Activated CD8-positive, alpha-beta T cell treated with anti-CD3 and anti-CD28 coated beads, Interleukin-2, amount 10 ng/mL, durations not matched to agents 7 days and 5 days (primary cell): ENCODE results near the gene GPSM1. TPM values are rescaled to one million over a fixed set of nuclear protein-coding genes. Genes with fewer than 3 reads are reported as not detected.

Source experiments
- ATAC-seq: fragments of 150-1000 bp; cut with Tn5 transposase; one replicate; pipeline ENCODE4 v1.10.0; 2021; ENCODE audit warnings: moderate library complexity
- CTCF ChIA-PET: fragments of 350-600 bp; sonication (Branson Sonifier 250); formaldehyde crosslinking; loops from one replicate; lab custom pipeline; 2021; ENCODE audit warnings: antibody characterized with exemption; lab: Charles Lee
- POLR2A ChIA-PET: fragments of 350-600 bp; sonication (Branson Sonifier 250); formaldehyde crosslinking; loops from one replicate; lab custom pipeline; 2021; ENCODE audit warnings: antibody characterized with exemption; lab: Charles Lee
- DNase-seq: peaks from one replicate; pipeline ENCODE4 v3.0.0-alpha.2; 2020
- H3K27ac Mint-ChIP-seq: one replicate; pipeline ENCODE4 v1.8.0; 2021; ENCODE audit warnings: mild to moderate bottlenecking, mixed read lengths
- H3K27me3 Mint-ChIP-seq: one replicate; pipeline ENCODE4 v1.8.0; 2021; ENCODE audit warnings: low read depth, mixed read lengths
- H3K36me3 Mint-ChIP-seq: one replicate; pipeline ENCODE4 v1.8.0; 2021; ENCODE audit warnings: low read depth, mixed read lengths
- H3K4me1 Mint-ChIP-seq: one replicate; pipeline ENCODE4 v1.8.0; 2021; ENCODE audit warnings: low read depth, mixed read lengths
- H3K4me3 Mint-ChIP-seq: one replicate; pipeline ENCODE4 v1.8.0; 2021; ENCODE audit warnings: mild to moderate bottlenecking, mixed read lengths
- H3K9me3 Mint-ChIP-seq: one replicate; pipeline ENCODE4 v1.8.0; 2022; ENCODE audit warnings: mixed read lengths; ENCODE audit not compliant: insufficient read depth
- total RNA-seq, 2 experiments: library from RNA; stranded (reverse); gene quantifications; one replicate each; pipeline ENCODE4 v1.2.3, GENCODE V29; 2021

The GPSM1 gene
- total RNA-seq, 2 experiments from 2014 or later: 1.8 to 2.3 TPM

DNA sequence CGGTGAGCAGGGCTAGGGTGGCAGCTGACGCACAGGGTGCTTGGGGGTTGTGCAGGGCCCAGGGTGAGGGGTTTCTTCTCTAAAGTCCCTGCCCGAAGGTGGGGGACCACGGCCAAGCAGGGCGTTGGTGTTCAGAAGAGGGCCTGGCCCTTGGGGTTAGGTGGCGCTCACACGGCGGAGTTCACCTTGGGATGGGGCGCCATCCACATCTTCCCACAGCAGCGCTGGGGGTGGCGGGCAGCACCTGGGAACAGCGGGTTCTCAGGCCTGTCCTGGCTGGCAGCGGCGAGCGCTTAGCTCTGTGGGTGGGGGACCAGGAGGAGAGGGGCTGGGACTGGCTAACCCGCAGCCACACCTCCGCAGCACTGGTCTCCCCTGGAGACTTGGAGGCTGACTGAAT is 6.1 kb downstream of the GPSM1 start:
- Mint-ChIP-seq H3K27me3 (no peaks in the 10 kb centered on the region), H3K36me3 (no peaks in the 10 kb centered on the region), H3K4me3 (no peak overlapping the region), H3K9me3 (no peaks in the 10 kb centered on the region), H3K27ac (no peak overlapping the region), H3K4me1 (no peaks in the 10 kb centered on the region)
- ChIA-PET CTCF (no interaction called here), POLR2A (no interaction called here)
- DNase-seq: no peak
- ATAC-seq: no peak

DNA sequence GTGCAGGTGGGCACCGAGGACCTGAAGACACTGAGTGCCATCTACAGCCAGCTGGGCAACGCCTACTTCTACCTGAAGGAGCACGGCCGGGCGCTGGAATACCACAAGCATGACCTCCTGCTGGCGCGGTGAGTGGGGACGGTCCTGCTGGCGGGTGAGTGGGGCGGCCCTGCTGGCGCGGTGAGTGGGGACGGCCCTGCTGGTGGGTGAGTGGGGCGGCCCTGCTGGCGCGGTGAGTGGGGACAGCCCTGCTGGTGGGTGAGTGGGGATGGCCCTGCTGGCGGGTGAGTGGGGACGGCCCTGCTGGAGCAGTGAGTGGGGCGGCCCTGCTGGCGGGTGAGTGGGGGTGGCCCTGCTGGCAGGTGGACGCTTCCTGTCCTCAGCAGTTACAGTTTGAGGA is 7.2 kb downstream of the GPSM1 start:
- ChIA-PET POLR2A (no interaction called here), CTCF (no interaction called here)
- Mint-ChIP-seq H3K4me3 (no peak overlapping the region), H3K36me3 (no peaks in the 10 kb centered on the region), H3K27ac (no peak overlapping the region), H3K9me3 (no peaks in the 10 kb centered on the region), H3K27me3 (no peaks in the 10 kb centered on the region), H3K4me1 (no peaks in the 10 kb centered on the region)
- ATAC-seq: no peak
- DNase-seq: no peak

DNA sequence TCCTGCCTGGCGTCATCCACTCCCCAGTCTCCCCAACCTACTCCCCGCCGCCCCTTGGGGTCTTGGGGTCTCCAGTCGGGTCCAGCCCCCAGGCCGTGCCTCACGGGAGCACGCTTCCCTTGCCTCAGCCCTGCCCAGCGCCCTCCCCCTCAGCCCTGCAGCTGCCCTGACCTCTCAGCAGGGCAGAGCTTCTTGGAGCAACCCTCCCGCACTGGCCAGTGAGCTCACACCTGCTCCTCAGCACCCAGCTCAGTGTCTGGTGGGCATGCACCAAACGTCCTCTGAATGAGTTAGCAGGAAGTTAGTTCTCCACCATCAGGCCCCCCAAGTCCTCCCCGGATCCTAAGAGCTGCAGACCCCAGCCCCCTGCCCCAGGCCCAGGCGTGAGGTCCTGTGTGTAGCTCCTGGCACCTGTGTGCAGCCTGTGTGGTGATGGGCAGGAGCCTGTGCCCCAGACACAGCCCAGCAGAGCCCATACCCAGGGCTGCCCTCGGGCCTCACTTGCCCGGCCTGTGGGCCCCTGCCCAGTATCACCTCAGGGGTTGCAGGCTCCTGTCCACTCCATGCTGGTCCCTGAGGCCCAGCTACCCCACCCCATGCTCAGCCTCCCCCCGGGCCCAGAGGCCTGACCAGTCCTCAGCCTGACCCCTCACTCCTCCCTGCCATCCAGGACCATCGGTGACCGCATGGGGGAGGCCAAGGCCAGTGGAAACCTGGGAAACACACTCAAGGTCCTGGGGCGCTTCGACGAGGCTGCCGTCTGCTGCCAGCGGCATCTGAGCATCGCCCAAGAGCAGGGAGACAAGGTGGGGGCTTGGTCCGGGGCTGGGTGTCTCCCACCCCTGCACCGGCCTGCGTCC is 8.2 kb downstream of the GPSM1 start:
- ATAC-seq (no peak), DNase-seq (no peak)
- POLR2A ChIA-PET: no interaction called here
- H3K4me1 Mint-ChIP-seq: no peaks in the 10 kb centered on the region
- CTCF ChIA-PET: interaction anchor here (1.2 kb wide), 1 partner anchor 27 kb away, joined by 3 read pairs; no protein-coding TSS in a partner anchor
- H3K9me3 Mint-ChIP-seq: no peaks in the 10 kb centered on the region
- no peak overlapping the region for H3K27ac Mint-ChIP-seq
- H3K36me3 Mint-ChIP-seq: no peaks in the 10 kb centered on the region
- no peak overlapping the region for H3K4me3 Mint-ChIP-seq
- no peaks in the 10 kb centered on the region for H3K27me3 Mint-ChIP-seq

DNA sequence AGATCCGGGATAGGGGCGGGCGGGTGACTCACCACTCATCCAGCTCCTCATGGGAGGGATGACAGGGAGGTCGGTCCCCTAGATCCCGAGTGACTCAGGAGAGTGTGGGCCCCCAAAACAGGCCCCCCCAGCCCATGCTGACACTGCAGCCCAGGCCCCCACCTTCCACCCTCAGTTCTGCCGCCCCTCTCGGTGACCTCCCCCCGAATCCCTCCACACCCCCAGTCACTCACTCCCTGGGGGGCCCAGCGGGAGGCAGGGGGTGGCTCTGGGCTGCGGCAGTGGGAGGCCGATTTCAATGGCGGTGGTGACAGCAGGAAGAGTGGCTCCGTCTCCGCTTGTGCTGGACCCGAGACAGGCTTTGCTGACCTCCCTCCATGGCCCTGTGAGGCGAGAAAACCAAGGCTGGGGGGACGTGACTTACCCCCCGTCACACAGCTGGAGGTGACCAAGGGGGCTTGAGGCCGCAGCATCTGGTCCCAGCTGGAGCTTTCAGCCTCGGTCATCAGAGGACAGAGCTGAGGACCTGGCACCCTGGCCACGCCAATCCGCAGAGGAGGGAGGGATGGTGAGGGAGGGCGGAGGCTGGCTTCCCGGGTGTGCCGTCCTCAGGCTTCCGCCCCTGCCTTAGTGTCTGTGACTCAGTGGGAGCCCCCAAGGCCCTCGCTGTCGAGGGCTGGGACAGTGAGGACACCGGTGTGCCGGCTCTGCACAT is 9.0 kb downstream of the GPSM1 start:
- H3K36me3 Mint-ChIP-seq: no peaks in the 10 kb centered on the region
- DNase-seq (no peak), ATAC-seq (no peak)
- no peak overlapping the region for H3K27ac Mint-ChIP-seq
- H3K4me1 Mint-ChIP-seq: no peaks in the 10 kb centered on the region
- H3K9me3 Mint-ChIP-seq: no peaks in the 10 kb centered on the region
- H3K4me3 Mint-ChIP-seq: no peak overlapping the region
- POLR2A ChIA-PET: no interaction called here
- no peaks in the 10 kb centered on the region for H3K27me3 Mint-ChIP-seq
- CTCF ChIA-PET: interaction anchor here (1.2 kb wide), 1 partner anchor 27 kb away, joined by 3 read pairs; no protein-coding TSS in a partner anchor

DNA sequence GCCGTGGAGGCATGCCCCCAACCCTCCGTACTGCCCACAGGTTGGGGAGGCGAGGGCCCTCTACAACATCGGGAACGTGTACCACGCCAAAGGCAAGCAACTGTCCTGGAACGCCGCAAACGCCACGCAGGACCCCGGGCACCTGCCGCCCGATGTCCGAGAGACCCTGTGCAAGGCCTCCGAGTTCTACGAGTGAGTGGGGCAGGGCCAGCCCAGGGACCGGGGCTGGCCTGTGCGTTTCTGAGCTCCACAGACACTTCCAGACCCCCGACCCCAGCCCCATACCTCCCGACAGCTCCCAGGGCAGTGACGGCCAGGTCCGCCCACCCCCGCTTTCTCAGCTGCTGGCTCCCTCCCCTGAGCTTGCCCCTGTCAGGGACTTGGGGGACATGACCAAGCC is 9.5 kb downstream of the GPSM1 start:
- Mint-ChIP-seq H3K4me3 (no peak overlapping the region), H3K36me3 (no peaks in the 10 kb centered on the region)

DNA sequence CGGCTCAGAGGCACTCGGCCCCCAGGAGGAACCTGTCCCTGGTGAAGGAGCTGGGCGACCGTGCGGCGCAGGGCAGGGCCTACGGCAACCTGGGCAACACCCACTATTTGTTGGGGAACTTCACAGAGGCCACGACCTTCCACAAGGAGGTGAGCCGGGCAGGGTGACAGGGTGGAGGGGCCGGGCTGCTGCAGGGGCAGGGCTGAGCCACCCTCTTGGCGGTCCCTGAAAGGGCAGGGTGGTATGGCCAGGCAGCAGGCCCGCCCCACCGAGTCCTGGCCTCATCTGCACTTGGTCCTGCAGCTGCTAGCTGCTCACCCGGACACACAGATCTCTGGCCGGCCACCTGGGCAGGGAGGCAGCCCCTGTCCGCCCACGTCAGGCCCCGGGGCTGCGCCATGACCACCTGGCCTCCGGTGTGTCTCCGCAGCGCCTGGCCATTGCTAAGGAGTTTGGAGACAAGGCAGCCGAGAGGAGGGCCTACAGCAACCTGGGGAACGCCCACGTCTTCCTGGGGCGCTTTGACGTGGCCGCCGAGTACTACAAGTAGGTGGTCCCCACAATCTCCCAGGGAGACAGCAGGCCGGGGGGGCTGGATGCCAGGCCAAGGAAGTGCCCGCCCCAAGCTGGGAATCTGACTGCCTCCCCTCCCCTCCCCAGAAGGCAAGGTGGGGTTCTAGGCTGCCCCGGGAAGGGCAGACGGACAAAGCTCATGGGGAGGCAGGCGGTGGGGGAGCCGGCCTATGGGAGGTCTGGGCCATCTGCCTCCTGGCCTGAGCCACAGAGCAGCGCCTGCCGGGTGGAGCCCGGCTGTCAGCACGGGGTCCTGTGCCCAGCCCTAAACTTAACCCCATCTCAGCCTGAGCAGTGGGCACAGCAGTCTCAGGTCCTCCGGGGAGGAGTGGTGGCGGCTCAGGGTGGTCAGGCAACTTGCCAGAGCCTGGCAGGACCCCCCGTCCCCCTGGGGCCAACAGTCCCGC is 10.4 kb downstream of the GPSM1 start:
- DNase-seq: no peak
- Mint-ChIP-seq H3K27ac (no peak overlapping the region), H3K36me3 (no peaks in the 10 kb centered on the region), H3K27me3 (no peaks in the 10 kb centered on the region), H3K9me3 (no peaks in the 10 kb centered on the region), H3K4me1 (no peaks in the 10 kb centered on the region), H3K4me3 (no peak overlapping the region)
- no peak for ATAC-seq
- ChIA-PET CTCF (no interaction called here), POLR2A (interaction anchor here (0.7 kb wide), 1 partner anchor 10 kb away, joined by 3 read pairs; no protein-coding TSS in a partner anchor)

More for the DNA sequence above, 9.5 kb downstream of the GPSM1 start:
- ChIA-PET CTCF (interaction anchor here (1.2 kb wide), 1 partner anchor 26 kb away, joined by 3 read pairs; no protein-coding TSS in a partner anchor), POLR2A (interaction anchor here (0.7 kb wide), 1 partner anchor 9 kb away, joined by 3 read pairs; no protein-coding TSS in a partner anchor)
- H3K9me3 Mint-ChIP-seq: no peaks in the 10 kb centered on the region
- no peaks in the 10 kb centered on the region for H3K4me1 Mint-ChIP-seq
- no peak overlapping the region for H3K27ac Mint-ChIP-seq
- DNase-seq (no peak), ATAC-seq (no peak)
- H3K27me3 Mint-ChIP-seq: no peaks in the 10 kb centered on the region

DNA sequence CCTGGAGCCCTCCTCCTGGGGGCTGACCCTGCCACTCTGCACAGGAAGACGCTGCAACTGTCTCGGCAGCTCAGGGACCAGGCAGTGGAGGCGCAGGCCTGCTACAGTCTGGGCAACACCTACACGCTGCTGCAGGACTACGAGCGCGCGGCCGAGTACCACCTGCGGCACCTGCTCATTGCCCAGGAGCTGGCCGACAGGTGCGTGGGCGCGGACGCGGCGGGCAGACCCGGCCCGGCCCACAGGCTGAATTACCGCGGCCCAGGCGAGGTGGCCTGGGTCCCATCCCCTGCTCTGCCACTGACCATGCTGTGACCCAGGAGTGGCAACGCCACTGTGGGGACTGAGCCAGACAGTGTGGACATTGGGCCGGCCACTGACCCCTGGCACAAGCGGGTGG is 11.2 kb downstream of the GPSM1 start:
- ChIA-PET CTCF (no interaction called here), POLR2A (no interaction called here)
- Mint-ChIP-seq H3K4me1 (no peaks in the 10 kb centered on the region), H3K4me3 (no peak overlapping the region), H3K27ac (no peak overlapping the region), H3K36me3 (no peaks in the 10 kb centered on the region), H3K27me3 (no peaks in the 10 kb centered on the region), H3K9me3 (no peaks in the 10 kb centered on the region)
- ATAC-seq: no peak
- no peak for DNase-seq

DNA sequence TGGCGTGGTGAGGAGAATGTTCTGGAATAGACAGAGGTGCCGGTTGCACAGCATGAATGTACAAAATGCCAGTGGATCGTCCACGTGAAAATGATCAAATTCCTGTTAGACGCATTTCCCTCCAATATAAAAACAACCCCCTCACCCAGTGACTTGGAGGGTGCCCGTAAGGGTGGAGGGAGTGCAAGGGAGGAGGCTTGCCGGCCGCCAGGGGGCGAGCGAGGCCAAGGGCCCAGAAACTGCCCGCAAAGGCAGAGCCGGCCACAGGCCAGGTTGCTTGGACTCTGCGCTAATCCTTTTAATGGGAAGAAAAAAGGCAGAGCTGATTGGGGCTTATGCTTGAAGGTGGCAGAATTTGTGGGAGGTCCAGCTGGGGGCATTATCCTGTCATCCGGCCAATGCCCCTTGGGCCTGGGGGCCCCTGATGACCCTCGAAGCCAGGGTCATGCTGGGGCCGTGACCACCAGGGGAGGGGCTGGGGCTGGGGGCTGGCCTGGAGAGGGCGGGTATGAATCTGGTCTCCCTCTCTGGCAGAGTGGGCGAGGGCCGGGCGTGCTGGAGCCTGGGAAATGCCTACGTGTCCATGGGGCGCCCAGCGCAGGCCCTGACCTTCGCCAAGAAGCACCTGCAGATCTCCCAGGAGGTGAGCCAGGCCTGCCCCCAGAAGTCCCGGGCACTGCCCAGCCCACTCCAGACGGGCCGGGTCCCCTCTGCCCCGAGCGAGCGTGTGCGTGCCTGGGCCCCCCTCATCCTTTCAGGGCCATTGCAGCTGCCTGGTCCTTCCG is 12.0 kb downstream of the GPSM1 start:
- CTCF ChIA-PET: interaction anchor here (1.0 kb wide), 1 partner anchor 61 kb away, joined by 3 read pairs; no protein-coding TSS in a partner anchor
- DNase-seq: peak; percentile 44
- Mint-ChIP-seq H3K36me3 (no peaks in the 10 kb centered on the region), H3K27ac (no peak overlapping the region), H3K9me3 (no peaks in the 10 kb centered on the region), H3K27me3 (no peaks in the 10 kb centered on the region), H3K4me1 (no peaks in the 10 kb centered on the region), H3K4me3 (no peak overlapping the region)
- POLR2A ChIA-PET: no interaction called here
- ATAC-seq: no peak

DNA sequence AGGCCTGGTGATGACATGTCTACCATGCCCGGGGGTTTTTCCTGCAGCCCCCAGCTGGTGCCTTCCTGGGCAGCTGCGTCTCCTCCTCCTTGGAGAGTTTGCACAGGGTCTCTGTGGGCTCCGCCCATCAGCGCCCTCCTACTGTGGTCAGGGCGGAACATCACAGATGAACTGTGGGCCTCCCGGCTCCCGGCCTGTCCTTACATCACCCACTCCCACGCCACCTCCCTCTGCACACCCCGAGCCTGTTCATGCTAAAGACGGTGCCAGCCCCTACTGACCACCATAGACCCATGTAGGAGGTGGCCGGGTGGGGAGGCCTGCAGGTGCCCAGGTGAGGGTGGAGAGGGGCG is 12.6 kb downstream of the GPSM1 start:
- Mint-ChIP-seq H3K9me3 (no peaks in the 10 kb centered on the region), H3K4me1 (no peaks in the 10 kb centered on the region), H3K4me3 (no peak overlapping the region), H3K27me3 (no peaks in the 10 kb centered on the region), H3K27ac (no peak overlapping the region), H3K36me3 (no peaks in the 10 kb centered on the region)
- POLR2A ChIA-PET: no interaction called here
- ATAC-seq (no peak), DNase-seq (no peak)
- CTCF ChIA-PET: interaction anchor here (1.0 kb wide), 1 partner anchor 61 kb away, joined by 3 read pairs; no protein-coding TSS in a partner anchor

DNA sequence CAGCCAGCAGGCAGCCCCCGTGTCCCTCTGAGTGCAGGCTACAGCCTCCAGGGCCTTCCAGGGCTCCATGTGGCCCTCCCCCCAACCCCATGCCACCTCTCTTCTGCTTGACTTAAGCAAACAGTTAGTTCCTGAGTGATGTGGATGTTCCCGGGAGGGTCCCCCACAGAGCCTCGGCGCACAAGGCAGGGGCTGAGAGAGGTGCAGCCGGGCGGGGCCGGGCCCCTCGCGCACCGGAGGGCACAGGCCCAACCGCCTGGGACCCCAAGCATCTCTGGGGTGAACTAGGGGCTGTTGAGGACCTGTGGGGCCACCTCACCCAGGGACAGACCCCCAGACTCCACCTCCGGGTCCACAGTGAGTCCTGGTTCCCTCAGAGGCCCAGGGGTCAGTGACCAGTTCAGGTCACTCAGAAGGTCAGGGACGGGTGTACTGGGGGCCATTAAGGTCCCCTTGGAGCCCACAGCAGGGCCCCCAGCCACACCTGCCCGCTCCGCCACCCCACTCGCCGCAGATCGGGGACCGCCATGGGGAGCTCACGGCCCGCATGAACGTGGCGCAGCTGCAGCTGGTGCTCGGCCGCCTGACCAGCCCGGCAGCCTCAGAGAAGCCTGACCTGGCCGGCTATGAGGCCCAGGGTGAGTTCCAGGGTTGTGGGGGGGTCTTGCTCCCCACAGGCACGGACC is 13.2 kb downstream of the GPSM1 start:
- no peak for ATAC-seq
- H3K9me3 Mint-ChIP-seq: no peaks in the 10 kb centered on the region
- H3K27ac Mint-ChIP-seq: no peak overlapping the region
- H3K36me3 Mint-ChIP-seq: no peaks in the 10 kb centered on the region
- H3K4me1 Mint-ChIP-seq: no peaks in the 10 kb centered on the region
- no peaks in the 10 kb centered on the region for H3K27me3 Mint-ChIP-seq
- H3K4me3 Mint-ChIP-seq: no peak overlapping the region
- POLR2A ChIA-PET: no interaction called here
- DNase-seq: no peak
- CTCF ChIA-PET: no interaction called here
